K562 (cell line): ENCODE results near the gene DYRK1A. TPM values are rescaled to one million over a fixed set of nuclear protein-coding genes. Genes with fewer than 3 reads are reported as not detected.
A peak's percentile ranks its signal among the peaks of the same experiment; 100 is the strongest.

ENCODE experiments used
- ATAC-seq: fragments of 200-7000 bp; cut with Tn5 transposase; 3 replicates; pipeline ENCODE4 v1.9.1; 2020; ENCODE audit warnings: moderate library complexity
- BruUV-seq: library from RNA; stranded (reverse); fragments of 400-500 nt; replicated peaks from 2 replicates; lab custom pipeline; 2021; lab: Mats Ljungman, UMichigan
- CTCF ChIA-PET: fragments of 300-600 bp; formaldehyde crosslinking; extraction: SDS; loops from one replicate; lab custom pipeline; 2021; ENCODE audit warnings: low intra/inter-chr PET ratio; lab: Yijun Ruan, JAX
- POLR2A ChIA-PET: fragments of 300-600, 350-650 bp; sonication (Branson Sonifier 250); formaldehyde crosslinking; extraction: SDS; loops from one replicate; lab custom pipeline; 2021; ENCODE audit warnings: antibody characterized with exemption, inconsistent platforms; lab: Yijun Ruan, JAX
- DNase-seq, 4 experiments: peaks; one replicate each; pipeline versions ENCODE4 v3.0.0 to v3.0.0-alpha.2; 2011 to 2018; ENCODE audit warnings: low spot score in 3 of 4, mixed read lengths in 3 of 4; ENCODE audit errors: extremely low read depth in 1 of 4
- FAIRE-seq: peaks from 2 replicates; lab custom pipeline; 2011; peaks lifted over from hg19 to GRCh38; lab: Jason Lieb, UNC
- H2AFZ ChIP-seq: 2 replicates; pipeline ENCODE4 v1.6.0; 2011; ENCODE audit warnings: low read depth, low read length, control low read depth, inconsistent platforms
- H3K27ac ChIP-seq: fragments of 200-600 bp; 3 replicates; pipeline ENCODE4 v1.8.0; 2011; ENCODE audit warnings: low read depth, mild to moderate bottlenecking, control low read depth, inconsistent platforms, low read length, moderate library complexity, mixed read lengths; ENCODE audit errors: extremely low read depth
- H3K27me3 ChIP-seq, 2 experiments: fragments of 300-600 bp in 1 of 2; 2 replicates in 1 of 2; 3 replicates in 1 of 2; pipeline versions ENCODE4 v1.6.0 to v1.8.0; 2011; ENCODE audit warnings: inconsistent platforms in 2 of 2, low read length in 2 of 2, mild to moderate bottlenecking in 1 of 2, mixed read lengths in 1 of 2, moderate library complexity in 1 of 2; ENCODE audit not compliant: control insufficient read depth in 2 of 2, insufficient read depth in 2 of 2
- H3K36me3 ChIP-seq: fragments of 300-600 bp; 3 replicates; pipeline ENCODE4 v1.8.0; 2011; ENCODE audit warnings: mild to moderate bottlenecking, low read length, inconsistent platforms; ENCODE audit not compliant: control insufficient read depth, insufficient read depth
- H3K4me1 ChIP-seq, 2 experiments: fragments of 200-600 bp in 1 of 2; replicated peaks in 1 of 2; 2 replicates in 1 of 2; 3 replicates in 1 of 2; pipeline versions ENCODE4 v1.5.1 to v1.8.0; 2011; ENCODE audit warnings: inconsistent platforms in 2 of 2, low read length in 2 of 2, mild to moderate bottlenecking in 1 of 2, mixed read lengths in 1 of 2, moderate library complexity in 1 of 2; ENCODE audit not compliant: control insufficient read depth in 2 of 2, insufficient read depth in 2 of 2
- H3K4me2 ChIP-seq: 2 replicates; pipeline ENCODE4 v1.6.1; 2011; ENCODE audit warnings: low read length, control low read depth, inconsistent platforms, mixed read lengths; ENCODE audit not compliant: insufficient read depth
- H3K4me3 ChIP-seq: fragments of 200-600 bp; sonication (generic), shearing (Covaris generic); 2 replicates; pipeline ENCODE4 v1.5.1; 2016; ENCODE audit warnings: control low read depth, inconsistent platforms
- H3K79me2 ChIP-seq: fragments of 200-600 bp; 3 replicates; pipeline ENCODE4 v1.8.0; 2011; ENCODE audit warnings: low read length, inconsistent platforms; ENCODE audit not compliant: control insufficient read depth, insufficient read depth
- H3K9ac ChIP-seq, 2 experiments: 2 replicates each; pipeline versions ENCODE4 v1.6.0 to v1.6.1; 2011; ENCODE audit warnings: low read depth in 2 of 2, low read length in 2 of 2, control low read depth in 1 of 2, inconsistent platforms in 1 of 2, mild to moderate bottlenecking in 1 of 2, mixed read lengths in 1 of 2; ENCODE audit not compliant: insufficient read depth in 1 of 2
- H3K9me1 ChIP-seq: one replicate; pipeline ENCODE4 v1.6.0; 2011; ENCODE audit warnings: inconsistent platforms, mild to moderate bottlenecking, low read length, moderate library complexity; ENCODE audit not compliant: control insufficient read depth, insufficient read depth
- H3K9me3 ChIP-seq: replicated peaks from 2 replicates; pipeline ENCODE4 v1.5.1; 2011; ENCODE audit warnings: low read depth, low read length, inconsistent platforms; ENCODE audit not compliant: control insufficient read depth, insufficient read depth
- H4K20me1 ChIP-seq: replicated peaks from 2 replicates; pipeline ENCODE4 v1.6.1; 2011; ENCODE audit warnings: low read length, inconsistent platforms, mixed read lengths; ENCODE audit not compliant: control insufficient read depth, insufficient read depth
- C11orf30 ChIP-seq: fragments of 450-650 bp; IDR thresholded peaks from 2 replicates; pipeline ENCODE4 v1.6.1; 2016; ENCODE audit warnings: low read depth, mild to moderate bottlenecking
- FOXK2 ChIP-seq, 2 experiments: fragments of 450-650 bp; IDR thresholded peaks in 1 of 2; conservative IDR thresholded peaks in 1 of 2; 2 replicates each; pipeline ENCODE4 v1.6.1; 2016; ENCODE audit warnings: low read depth in 2 of 2, mild to moderate bottlenecking in 1 of 2
- GABPA ChIP-seq: fragments of 200-800 bp; sonication (Bioruptor generic); conservative IDR thresholded peaks from 2 replicates; pipeline ENCODE4 v1.6.1; 2016; ENCODE audit warnings: low read depth, missing genetic modification characterization, missing compliant biosample characterization
- MCM7 ChIP-seq, 2 experiments: fragments of 450-650 bp; IDR thresholded peaks; 2 replicates each; pipeline ENCODE4 v1.6.1; 2016 to 2018
- MEF2D ChIP-seq: conservative IDR thresholded peaks from 2 replicates; pipeline ENCODE4 v1.6.1; 2016; ENCODE audit warnings: low read depth, missing genetic modification characterization, missing compliant biosample characterization
- PHF8 ChIP-seq: fragments of 200-600 bp; sonication (generic); IDR thresholded peaks from 2 replicates; pipeline ENCODE4 v1.6.1; 2012; ENCODE audit warnings: mixed run types, mild to moderate bottlenecking, inconsistent platforms, low read length, moderate library complexity, borderline replicate concordance
- TBL1XR1 ChIP-seq, 2 experiments: IDR thresholded peaks; 2 replicates each; pipeline ENCODE4 v1.6.1; 2012; ENCODE audit warnings: improper control_type of control experiment in 2 of 2, low read length in 2 of 2, mild to moderate bottlenecking in 1 of 2
- TOE1 ChIP-seq, 2 experiments: fragments of 450-650 bp in 1 of 2; sonication (generic) in 1 of 2; formaldehyde crosslinking in 1 of 2; IDR thresholded peaks; 2 replicates each; pipeline versions ENCODE4 v1.7.1 to v1.8.0; 2016 to 2022; ENCODE audit warnings: borderline replicate concordance in 2 of 2, mild to moderate bottlenecking in 2 of 2, antibody characterized with exemption in 1 of 2, inconsistent platforms in 1 of 2, low read depth in 1 of 2, missing genetic modification reagents in 1 of 2, moderate library complexity in 1 of 2
- XRCC5 ChIP-seq: fragments of 200-400 bp; formaldehyde crosslinking; IDR thresholded peaks from 2 replicates; pipeline ENCODE4 v1.6.1; 2017; ENCODE audit warnings: low read depth, mild to moderate bottlenecking, low read length
- ZBTB7A ChIP-seq: IDR thresholded peaks from 2 replicates; pipeline ENCODE4 v1.6.1; 2011; ENCODE audit warnings: low read depth, mild to moderate bottlenecking, low read length, moderate library complexity, borderline replicate concordance; ENCODE audit not compliant: control insufficient read depth
- ZNF12 ChIP-seq: sonication (generic); formaldehyde crosslinking; IDR thresholded peaks from 2 replicates; pipeline ENCODE4 v1.4.0; 2020; ENCODE audit warnings: mild to moderate bottlenecking, missing genetic modification reagents
- ZNF431 ChIP-seq: sonication (generic); formaldehyde crosslinking; IDR thresholded peaks from 2 replicates; pipeline ENCODE4 v1.8.0; 2022; ENCODE audit warnings: mild to moderate bottlenecking, missing genetic modification reagents
- ZNF436 ChIP-seq: fragments of 250-450, 450-650 bp; sonication (Bioruptor Pico); formaldehyde crosslinking; IDR thresholded peaks from 2 replicates; pipeline ENCODE4 v1.7.0; 2020; ENCODE audit warnings: mild to moderate bottlenecking
- WGBS: fragments of 100-300 bp; shearing (Covaris generic); methylation state at CpG from one replicate; pipeline ENCODE4 v1.1.6; 2016; ENCODE audit warnings: low coverage, mixed read lengths; ENCODE audit not compliant: insufficient coverage; ENCODE audit errors: missing lambda C conversion rate; 5-methylcytosine and 5-hydroxymethylcytosine counted together
- in situ Hi-C: fragments of 300-500 bp; cut with MboI; formaldehyde crosslinking; loops from 4 replicates; pipeline ENCODE4 v1.15.0; 2018; ENCODE audit warnings: inconsistent platforms, mixed read lengths
- intact Hi-C: fragments of 100-400 bp; cut with micrococcal nuclease; formaldehyde crosslinking; loops from 2 replicates; pipeline ENCODE4 v1.14.2; 2022
- polyA plus RNA-seq, 8 experiments: library from polyadenylated mRNA; depleted of rRNA in 4 of 8; stranded (reverse) in 5 of 8; unstranded in 3 of 8; fragments of >200 nt; fragmentation: Nextera tagmentation in 2 of 8; fragmentation: Illumina TruSeq in 1 of 8; extraction: Ambion mirVana in 2 of 8; extraction: Trizol in 1 of 8; gene quantifications; 2 replicates each; pipeline versions ENCODE4 v1.2.1 to v1.2.3, GENCODE V29; 2011 to 2014; ENCODE audit warnings: inconsistent platforms in 1 of 8, missing spikeins in 1 of 8
- total RNA-seq, 7 experiments: library from RNA; depleted of rRNA in 6 of 7; stranded (reverse); fragments of >200 nt in 6 of 7; fragmentation: Illumina TruSeq in 2 of 7; extraction: Trizol in 2 of 7; gene quantifications; 2 replicates each; pipeline versions ENCODE4 v1.2.1 to v1.2.3, GENCODE V29; 2011 to 2021; ENCODE audit warnings: low replicate concordance in 1 of 7
- TF ChIP-seq, protein P1 (sequence below): sonication (generic); formaldehyde crosslinking; IDR thresholded peaks from 2 replicates; pipeline ENCODE4 v1.8.0; 2022; ENCODE audit warnings: missing genetic modification reagents, mild to moderate bottlenecking, borderline replicate concordance
- TF ChIP-seq, protein P2 (sequence below): fragments of 450-650 bp; formaldehyde crosslinking; IDR thresholded peaks from 2 replicates; pipeline ENCODE4 v1.4.0; 2020; ENCODE audit warnings: mild to moderate bottlenecking
- TF ChIP-seq, protein P3 (sequence below): sonication (generic); formaldehyde crosslinking; IDR thresholded peaks from 2 replicates; pipeline ENCODE4 v1.8.1; 2023; ENCODE audit warnings: mild to moderate bottlenecking, missing genetic modification reagents

The DYRK1A gene
- total and polyA plus RNA-seq, 9 of the 15 experiments (the other 6 are each of a cell fraction or from before 2014, with no cell fraction given) = 3.7 to 64.8 (median 42.3) TPM

DNA sequence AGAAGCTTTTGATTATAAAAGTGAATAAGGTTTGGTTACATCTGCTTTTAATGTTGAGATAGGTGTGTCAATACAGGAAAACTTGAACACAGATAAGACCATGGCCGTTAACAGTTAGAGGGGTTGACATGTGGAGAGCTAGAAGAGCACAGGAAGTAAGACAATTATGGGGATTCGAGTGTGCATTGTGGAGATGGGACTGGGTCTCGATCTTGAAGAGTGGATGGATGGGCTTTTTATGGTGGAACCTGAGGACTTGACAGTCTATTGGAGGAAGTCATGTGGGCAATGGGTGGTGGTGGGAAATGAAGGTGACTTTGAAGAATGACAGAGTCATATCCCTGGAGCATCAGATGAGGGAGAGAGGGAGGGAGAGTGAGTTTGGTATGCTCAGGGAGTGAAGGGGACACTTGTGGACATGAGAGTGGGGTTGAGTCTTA, 12.1 kb downstream of the DYRK1A start:
- POLR2A ChIA-PET = interaction anchor here (0.6 to 9.0 kb wide), 2 partner anchors 6 to 30 kb away, joined by 4 to 109 read pairs; no protein-coding TSS in a partner anchor
- DNase-seq = peak in 3 of 4 experiments; percentile 29 to 60 (median 58)
- Histone ChIP-seq H3K79me2 (peaks cover 100% of the 10 kb centered on the region), H3K4me3 (peak overlapping the region; percentile 3), H3K4me1 (peaks cover 21 to 53% of the 10 kb centered on the region in 2 experiments), H3K36me3 (peaks cover 21% of the 10 kb centered on the region), H3K4me2 (peak overlapping the region; percentile 75), H3K27ac (peak overlapping the region; percentile 74), H3K9me1 (no peaks in the 10 kb centered on the region), H3K9ac (peak overlapping the region in 1 of 2 experiments; percentile 47; a peak in 2 of 4 replicates), H4K20me1 (peaks cover 30% of the 10 kb centered on the region), H3K9me3 (0 out of 2 replicates have a peak, but pooled peaks cover 4% of the 10 kb centered on the region), H3K27me3 (no peaks in the 10 kb centered on the region), H2AFZ (0 out of 2 replicates have a peak overlapping the region, but pooled peaks have one; percentile 36)
- no TSS peak for BruUV-seq
- intact Hi-C loops (loop anchor here (10.0 kb wide), 1 partner anchor 294 kb away; no protein-coding TSS in a partner anchor), in situ Hi-C loops (no loop called here)
- peak; percentile 61 for ATAC-seq
- peak; percentile 44 for FAIRE-seq
- CTCF ChIA-PET = no interaction called here
- 0% methylated on average over 3 of the region's 3 CpGs for WGBS
- TF ChIP-seq ZNF431 (CRISPR knock-in tag) = no peak
- peak in 1 of 2 experiments; percentile 24; a peak in 1 of 4 replicates for TF ChIP-seq TBL1XR1 (IDR thresholded peaks at IDR 0.05; ENCODE audit: low read length in 2 of 2)
- TF ChIP-seq, protein P1, sequence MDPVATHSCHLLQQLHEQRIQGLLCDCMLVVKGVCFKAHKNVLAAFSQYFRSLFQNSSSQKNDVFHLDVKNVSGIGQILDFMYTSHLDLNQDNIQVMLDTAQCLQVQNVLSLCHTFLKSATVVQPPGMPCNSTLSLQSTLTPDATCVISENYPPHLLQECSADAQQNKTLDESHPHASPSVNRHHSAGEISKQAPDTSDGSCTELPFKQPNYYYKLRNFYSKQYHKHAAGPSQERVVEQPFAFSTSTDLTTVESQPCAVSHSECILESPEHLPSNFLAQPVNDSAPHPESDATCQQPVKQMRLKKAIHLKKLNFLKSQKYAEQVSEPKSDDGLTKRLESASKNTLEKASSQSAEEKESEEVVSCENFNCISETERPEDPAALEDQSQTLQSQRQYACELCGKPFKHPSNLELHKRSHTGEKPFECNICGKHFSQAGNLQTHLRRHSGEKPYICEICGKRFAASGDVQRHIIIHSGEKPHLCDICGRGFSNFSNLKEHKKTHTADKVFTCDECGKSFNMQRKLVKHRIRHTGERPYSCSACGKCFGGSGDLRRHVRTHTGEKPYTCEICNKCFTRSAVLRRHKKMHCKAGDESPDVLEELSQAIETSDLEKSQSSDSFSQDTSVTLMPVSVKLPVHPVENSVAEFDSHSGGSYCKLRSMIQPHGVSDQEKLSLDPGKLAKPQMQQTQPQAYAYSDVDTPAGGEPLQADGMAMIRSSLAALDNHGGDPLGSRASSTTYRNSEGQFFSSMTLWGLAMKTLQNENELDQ (CRISPR knock-in tag) = no peak
- TF ChIP-seq MCM7 (IDR thresholded peaks at IDR 0.05) = no peak
- TF ChIP-seq ZNF436 (CRISPR knock-in tag) = no peak
- TF ChIP-seq, protein P2, sequence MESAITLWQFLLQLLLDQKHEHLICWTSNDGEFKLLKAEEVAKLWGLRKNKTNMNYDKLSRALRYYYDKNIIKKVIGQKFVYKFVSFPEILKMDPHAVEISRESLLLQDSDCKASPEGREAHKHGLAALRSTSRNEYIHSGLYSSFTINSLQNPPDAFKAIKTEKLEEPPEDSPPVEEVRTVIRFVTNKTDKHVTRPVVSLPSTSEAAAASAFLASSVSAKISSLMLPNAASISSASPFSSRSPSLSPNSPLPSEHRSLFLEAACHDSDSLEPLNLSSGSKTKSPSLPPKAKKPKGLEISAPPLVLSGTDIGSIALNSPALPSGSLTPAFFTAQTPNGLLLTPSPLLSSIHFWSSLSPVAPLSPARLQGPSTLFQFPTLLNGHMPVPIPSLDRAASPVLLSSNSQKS (CRISPR knock-in tag) = no peak
- TF ChIP-seq XRCC5 = no peak
- no peak for TF ChIP-seq ZBTB7A
- peak in 1 of 2 experiments; percentile 10; a peak in 1 of 4 replicates for TF ChIP-seq FOXK2 (conservative IDR thresholded peaks at IDR 0.05 in 1 of 2, IDR thresholded peaks at IDR 0.05 in 1 of 2; ENCODE audit: low read depth in 2 of 2)
- no peak for TF ChIP-seq MEF2D (tag)
- TF ChIP-seq PHF8 = no peak
- peak; percentile 42 for TF ChIP-seq C11orf30
- no peak for TF ChIP-seq ZNF12
- TF ChIP-seq, protein P3, sequence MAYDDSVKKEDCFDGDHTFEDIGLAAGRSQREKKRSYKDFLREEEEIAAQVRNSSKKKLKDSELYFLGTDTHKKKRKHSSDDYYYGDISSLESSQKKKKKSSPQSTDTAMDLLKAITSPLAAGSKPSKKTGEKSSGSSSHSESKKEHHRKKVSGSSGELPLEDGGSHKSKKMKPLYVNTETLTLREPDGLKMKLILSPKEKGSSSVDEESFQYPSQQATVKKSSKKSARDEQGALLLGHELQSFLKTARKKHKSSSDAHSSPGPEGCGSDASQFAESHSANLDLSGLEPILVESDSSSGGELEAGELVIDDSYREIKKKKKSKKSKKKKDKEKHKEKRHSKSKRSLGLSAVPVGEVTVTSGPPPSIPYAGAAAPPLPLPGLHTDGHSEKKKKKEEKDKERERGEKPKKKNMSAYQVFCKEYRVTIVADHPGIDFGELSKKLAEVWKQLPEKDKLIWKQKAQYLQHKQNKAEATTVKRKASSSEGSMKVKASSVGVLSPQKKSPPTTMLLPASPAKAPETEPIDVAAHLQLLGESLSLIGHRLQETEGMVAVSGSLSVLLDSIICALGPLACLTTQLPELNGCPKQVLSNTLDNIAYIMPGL (CRISPR knock-in tag) = no peak
- no peak for TF ChIP-seq GABPA (tag)
- TF ChIP-seq TOE1 (IDR thresholded peaks at IDR 0.05; ENCODE audit: borderline replicate concordance) = 0 out of 2 replicates have a peak, but pooled peaks have one; percentile 55
- no peak for TF ChIP-seq TOE1 (CRISPR knock-in tag; IDR thresholded peaks at IDR 0.05; ENCODE audit: borderline replicate concordance, low read depth)
